ENCODE measurements around the gene NEU4.
"Not testable (repeated sequence)": the region's sequence is repeated elsewhere in the genome, so short reads cannot be mapped to it uniquely, and the experiment has no call there.

Gene NEU4

GRCh38 chr2:241776336-241777169 is 32.4 kb upstream of the NEU4 start, which contains the start of gene GAL3ST2:
GAL3ST2 (plus strand) TSS chr2:241776822; CDS start chr2:241776956, 134 bp downstream.
- no peak for DNase-seq (ENCODE audit: low read depth)
- no peak for TF ChIP-seq CTCF (conservative IDR thresholded peaks at IDR 0.05; ENCODE audit: low read length)

DNA sequence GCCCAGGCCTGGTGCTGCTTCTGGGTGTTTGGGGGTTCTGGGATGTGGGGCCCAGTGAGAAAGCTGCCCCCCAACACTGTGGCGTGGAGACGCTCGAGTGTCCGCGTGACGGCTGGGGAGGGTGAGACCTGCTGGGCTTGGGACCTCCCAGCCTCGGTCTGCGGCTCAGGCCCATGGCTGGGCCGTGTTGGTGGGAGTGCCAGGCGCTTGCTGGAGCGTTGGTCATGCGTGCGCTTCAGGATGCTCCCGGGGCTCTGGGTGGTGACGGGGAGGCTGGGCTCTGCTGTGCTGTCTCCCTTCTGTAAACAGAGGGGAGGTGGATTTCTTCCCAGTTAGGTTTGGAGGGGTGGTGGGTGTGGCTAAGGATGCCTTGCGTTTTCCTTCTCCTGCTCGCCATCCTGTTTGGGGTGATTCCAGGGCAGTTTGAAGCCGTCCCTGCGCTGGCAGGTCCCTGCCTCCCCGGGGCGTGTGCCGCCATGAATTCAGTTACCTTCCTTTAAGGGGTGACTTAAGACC is 31.8 kb upstream of the NEU4 start:
- TF ChIP-seq CTCF (conservative IDR thresholded peaks at IDR 0.05; ENCODE audit: low read length) = no peak
- H3K4me3 ChIP-seq (ENCODE audit: low read length) = no peak overlapping the region
- DNase-seq (ENCODE audit: low read depth) = no peak

More at GRCh38 chr2:241776336-241777169, 32.4 kb upstream of the NEU4 start, which contains the start of gene GAL3ST2:
- no peak within 1 kb of the TSS for H3K4me3 ChIP-seq (ENCODE audit: low read length)

- H3K4me3 ChIP-seq (ENCODE audit: low read length) = no peak overlapping the region
- TF ChIP-seq CTCF (conservative IDR thresholded peaks at IDR 0.05; ENCODE audit: low read length) = no peak
- DNase-seq (ENCODE audit: low read depth) = no peak
Observed at GRCh38 chr2:241777686-241778627, 31.0 kb upstream of the NEU4 start.

DNA sequence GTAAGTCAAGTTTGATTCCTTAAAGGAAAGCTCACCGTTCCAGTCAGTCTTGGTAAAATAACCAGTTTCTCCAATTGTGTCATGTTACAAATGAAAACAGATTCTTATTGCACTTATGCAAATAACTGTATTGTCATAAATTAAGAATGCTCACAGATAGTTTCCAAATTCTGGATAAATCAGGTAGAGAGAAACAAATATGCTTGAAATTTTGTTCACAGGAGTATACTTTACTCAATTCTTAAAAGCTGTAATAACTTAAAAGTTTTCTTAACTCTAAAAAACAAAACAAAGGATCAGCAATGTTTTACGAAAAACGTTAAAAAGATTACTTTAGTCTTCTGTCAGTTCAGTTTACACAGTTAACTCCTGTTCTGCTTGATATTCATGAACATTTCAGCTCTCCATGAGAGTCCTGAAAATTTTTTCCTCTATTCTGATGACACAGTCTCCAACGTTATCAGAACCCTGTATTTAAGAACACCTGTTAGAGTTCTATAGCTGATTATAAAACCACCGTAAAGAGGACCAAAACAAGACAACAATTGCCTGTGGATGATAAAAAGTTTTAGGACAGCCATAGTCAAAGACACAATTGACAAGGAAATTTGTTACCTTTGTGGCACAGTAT is 27.9 kb upstream of the NEU4 start:
- TF ChIP-seq CTCF (conservative IDR thresholded peaks at IDR 0.05; ENCODE audit: low read length) = no peak
- DNase-seq (ENCODE audit: low read depth) = no peak
- H3K4me3 ChIP-seq (ENCODE audit: low read length) = no peak overlapping the region

- not testable (repeated sequence) for DNase-seq (ENCODE audit: low read depth); H3K4me3 ChIP-seq (ENCODE audit: low read length)
Observed at GRCh38 chr2:241782053-241782452, 26.9 kb upstream of the NEU4 start.

- H3K4me3 ChIP-seq (ENCODE audit: low read length) = no peak overlapping the region
- TF ChIP-seq CTCF (conservative IDR thresholded peaks at IDR 0.05; ENCODE audit: low read length) = no peak
- no peak for DNase-seq (ENCODE audit: low read depth)
Observed at GRCh38 chr2:241788135-241788534, 20.9 kb upstream of the NEU4 start.

- no peak for DNase-seq (ENCODE audit: low read depth)
- TF ChIP-seq CTCF (conservative IDR thresholded peaks at IDR 0.05; ENCODE audit: low read length) = no peak
- H3K4me3 ChIP-seq (ENCODE audit: low read length) = no peak overlapping the region
Observed at GRCh38 chr2:241788572-241788971, 20.4 kb upstream of the NEU4 start.

DNA sequence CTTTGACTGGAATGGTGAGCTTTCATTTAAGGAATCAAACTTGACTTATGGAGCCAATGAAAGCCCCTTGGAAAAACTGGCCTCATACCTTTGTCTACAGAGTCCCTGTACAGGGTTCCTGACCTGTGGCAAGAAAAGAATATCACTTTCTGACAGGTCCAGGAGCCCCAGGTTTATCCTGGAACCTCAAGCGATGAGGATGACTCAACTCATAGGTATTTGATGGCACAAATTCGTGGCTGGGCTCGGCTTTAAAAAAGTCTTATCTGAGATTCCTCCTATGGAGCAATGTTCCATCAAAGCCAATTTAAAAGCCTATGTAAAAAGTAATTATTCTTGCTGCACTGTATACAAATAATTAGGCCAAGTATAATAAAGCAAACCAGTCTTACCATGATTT is 17.6 kb upstream of the NEU4 start:
- DNase-seq (ENCODE audit: low read depth); H3K4me3 ChIP-seq (ENCODE audit: low read length): not testable (repeated sequence)
